Measurements from ENCODE around the gene MXRA8.

The MXRA8 gene

GRCh38 chr1:1327291-1327690 lies 31.1 kb downstream of the MXRA8 start:
- H4K20me1 ChIP-seq (ENCODE audit: insufficient read depth, low read length) = peaks cover 4% of the 10 kb centered on the region; the same call in 1 of the 2 replicates
- 0 out of 2 replicates have a peak, but pooled peaks cover 6% of the 10 kb centered on the region for H3F3A ChIP-seq (ENCODE audit: insufficient read depth, low read length)
- no peak overlapping the region for H3K9ac ChIP-seq (ENCODE audit: low read length)
- H2AFZ ChIP-seq (ENCODE audit: low read length) = no peak overlapping the region
- no peak overlapping the region for H3K4me2 ChIP-seq (ENCODE audit: low read depth, low read length)
- H3K27me3 ChIP-seq (replicated peaks; ENCODE audit: insufficient read depth, low read length) = no peaks in the 10 kb centered on the region
- H3K27ac ChIP-seq (ENCODE audit: low read length) = no peak overlapping the region
- H3K79me2 ChIP-seq (ENCODE audit: low read length) = peaks cover 43% of the 10 kb centered on the region
- no peaks in the 10 kb centered on the region for H3K36me3 ChIP-seq (replicated peaks; ENCODE audit: insufficient read depth, low read length)
- TF ChIP-seq EZH2 (optimal IDR thresholded peaks at IDR 0.05; ENCODE audit: low read depth, low read length) (no peak), CTCF (IDR thresholded peaks at IDR 0.05; ENCODE audit: low read length) (no peak), EZH2phosphoT487 (IDR thresholded peaks at IDR 0.05; ENCODE audit: low read length) (no peak)
- peaks cover 3% of the 10 kb centered on the region; the same call in 1 of the 2 replicates for H3K4me1 ChIP-seq (ENCODE audit: low read length)
- H3K4me3 ChIP-seq (ENCODE audit: low read length) = no peak overlapping the region
- no peaks in the 10 kb centered on the region for H3K9me3 ChIP-seq (replicated peaks; ENCODE audit: insufficient read depth, low read length)
- no peak for DNase-seq
- no peaks in the 10 kb centered on the region for H3K9me2 ChIP-seq (replicated peaks; ENCODE audit: insufficient read depth, low read length)

- H2AFZ ChIP-seq (ENCODE audit: low read length) = no peak overlapping the region
- 0 out of 2 replicates have a peak, but pooled peaks cover 6% of the 10 kb centered on the region for H3F3A ChIP-seq (ENCODE audit: insufficient read depth, low read length)
- no peaks in the 10 kb centered on the region for H3K9me2 ChIP-seq (replicated peaks; ENCODE audit: insufficient read depth, low read length)
- peak overlapping the region; percentile 99 for H3K4me3 ChIP-seq (ENCODE audit: low read length)
- peaks cover 12% of the 10 kb centered on the region; the same call in 1 of the 2 replicates for H4K20me1 ChIP-seq (ENCODE audit: insufficient read depth, low read length)
- peak overlapping the region; percentile 95; the same call in 1 of the 2 replicates for H3K9ac ChIP-seq (ENCODE audit: low read length)
- H3K27me3 ChIP-seq (replicated peaks; ENCODE audit: insufficient read depth, low read length) = no peaks in the 10 kb centered on the region
- TF ChIP-seq CTCF (IDR thresholded peaks at IDR 0.05; ENCODE audit: low read length) = no peak
- peaks cover 3% of the 10 kb centered on the region; the same call in 1 of the 2 replicates for H3K4me1 ChIP-seq (ENCODE audit: low read length)
- DNase-seq = no peak
- no peaks in the 10 kb centered on the region for H3K36me3 ChIP-seq (replicated peaks; ENCODE audit: insufficient read depth, low read length)
- H3K4me2 ChIP-seq (ENCODE audit: low read depth, low read length) = peak overlapping the region; percentile 90
- H3K27ac ChIP-seq (ENCODE audit: low read length) = no peak overlapping the region; the same call in 1 of the 2 replicates
- no peaks in the 10 kb centered on the region for H3K9me3 ChIP-seq (replicated peaks; ENCODE audit: insufficient read depth, low read length)
- H3K79me2 ChIP-seq (ENCODE audit: low read length) = peaks cover 54% of the 10 kb centered on the region
These were observed 32.2 kb downstream of the MXRA8 start for GRCh38 chr1:1326075-1326605.

GRCh38 chr1:1325288-1326074 lies 32.9 kb downstream of the MXRA8 start:
- Histone ChIP-seq H2AFZ (ENCODE audit: low read length) (peak overlapping the region; percentile 84), H3K4me2 (ENCODE audit: low read depth, low read length) (peak overlapping the region; percentile 90), H3K27me3 (replicated peaks; ENCODE audit: insufficient read depth, low read length) (no peaks in the 10 kb centered on the region), H3K36me3 (replicated peaks; ENCODE audit: insufficient read depth, low read length) (no peaks in the 10 kb centered on the region), H3K4me3 (ENCODE audit: low read length) (peak overlapping the region; percentile 99), H3K9me3 (replicated peaks; ENCODE audit: insufficient read depth, low read length) (no peaks in the 10 kb centered on the region), H3F3A (ENCODE audit: insufficient read depth, low read length) (0 out of 2 replicates have a peak, but pooled peaks cover 6% of the 10 kb centered on the region), H3K9me2 (replicated peaks; ENCODE audit: insufficient read depth, low read length) (no peaks in the 10 kb centered on the region), H3K27ac (ENCODE audit: low read length) (peak overlapping the region; percentile 63; the same call in 1 of the 2 replicates), H3K79me2 (ENCODE audit: low read length) (peaks cover 61% of the 10 kb centered on the region), H3K9ac (ENCODE audit: low read length) (peak overlapping the region; percentile 95), H4K20me1 (ENCODE audit: insufficient read depth, low read length) (peaks cover 12% of the 10 kb centered on the region; the same call in 1 of the 2 replicates), H3K4me1 (ENCODE audit: low read length) (peaks cover 3% of the 10 kb centered on the region; the same call in 1 of the 2 replicates)
- peak; percentile 38 for DNase-seq
- TF ChIP-seq EZH2 (optimal IDR thresholded peaks at IDR 0.05; ENCODE audit: low read depth, low read length) = no peak
- TF ChIP-seq CTCF (IDR thresholded peaks at IDR 0.05; ENCODE audit: low read length) = no peak
- TF ChIP-seq EZH2phosphoT487 (IDR thresholded peaks at IDR 0.05; ENCODE audit: low read length) = no peak
